ENCODE data around the gene TMEM38A.
"Not testable (repeated sequence)": the region's sequence is repeated elsewhere in the genome, so short reads cannot be mapped to it uniquely, and the experiment has no call there.

DNA sequence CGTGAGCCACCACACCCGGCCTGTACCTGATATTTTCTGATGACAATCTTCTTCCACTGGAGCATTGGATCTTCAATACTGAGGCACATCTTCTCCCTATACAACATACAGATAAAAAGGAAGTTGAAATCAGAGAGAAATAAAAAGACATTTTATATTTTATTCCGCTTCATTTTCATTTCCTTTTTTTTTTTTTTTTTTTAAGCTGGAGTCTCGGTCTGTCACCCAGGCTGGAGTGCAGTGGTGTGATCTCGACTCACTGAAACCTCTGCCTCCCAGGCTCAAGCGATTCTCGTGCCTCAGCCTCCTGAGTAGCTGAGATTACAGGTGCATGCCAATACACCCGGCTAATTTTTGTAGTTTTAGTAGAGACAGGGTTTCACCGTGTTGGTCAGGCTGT, 51.4 kb downstream of the TMEM38A start:
- TF ChIP-seq, protein P1, sequence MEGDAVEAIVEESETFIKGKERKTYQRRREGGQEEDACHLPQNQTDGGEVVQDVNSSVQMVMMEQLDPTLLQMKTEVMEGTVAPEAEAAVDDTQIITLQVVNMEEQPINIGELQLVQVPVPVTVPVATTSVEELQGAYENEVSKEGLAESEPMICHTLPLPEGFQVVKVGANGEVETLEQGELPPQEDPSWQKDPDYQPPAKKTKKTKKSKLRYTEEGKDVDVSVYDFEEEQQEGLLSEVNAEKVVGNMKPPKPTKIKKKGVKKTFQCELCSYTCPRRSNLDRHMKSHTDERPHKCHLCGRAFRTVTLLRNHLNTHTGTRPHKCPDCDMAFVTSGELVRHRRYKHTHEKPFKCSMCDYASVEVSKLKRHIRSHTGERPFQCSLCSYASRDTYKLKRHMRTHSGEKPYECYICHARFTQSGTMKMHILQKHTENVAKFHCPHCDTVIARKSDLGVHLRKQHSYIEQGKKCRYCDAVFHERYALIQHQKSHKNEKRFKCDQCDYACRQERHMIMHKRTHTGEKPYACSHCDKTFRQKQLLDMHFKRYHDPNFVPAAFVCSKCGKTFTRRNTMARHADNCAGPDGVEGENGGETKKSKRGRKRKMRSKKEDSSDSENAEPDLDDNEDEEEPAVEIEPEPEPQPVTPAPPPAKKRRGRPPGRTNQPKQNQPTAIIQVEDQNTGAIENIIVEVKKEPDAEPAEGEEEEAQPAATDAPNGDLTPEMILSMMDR (IDR thresholded peaks at IDR 0.05; ENCODE audit: poor library complexity, severe bottlenecking) = not testable (repeated sequence)
- TF ChIP-seq TAF1 (IDR thresholded peaks at IDR 0.05; ENCODE audit: low read depth); EP300 (conservative IDR thresholded peaks at IDR 0.05; ENCODE audit: poor library complexity, severe bottlenecking); POLR2AphosphoS5 (IDR thresholded peaks at IDR 0.05); SMC3 (conservative IDR thresholded peaks at IDR 0.05; ENCODE audit: poor library complexity); EZH2 (IDR thresholded peaks at IDR 0.05; ENCODE audit: borderline replicate concordance, insufficient read depth, low read length, poor library complexity, severe bottlenecking): not testable (repeated sequence)

Measured in neural cell (in vitro differentiated cells).